Cardiac septum (tissue), 1 donor: ENCODE results near the gene CHRNA1. TPM values are rescaled to one million over a fixed set of nuclear protein-coding genes. Genes with fewer than 3 reads are reported as not detected.

Source experiments
- DNase-seq: peaks from one replicate; pipeline ENCODE4 v3.0.0-alpha.2; 2020; ENCODE audit warnings: low spot score
- intact Hi-C: fragments of 100-400 bp; cut with DNase I; formaldehyde crosslinking; loops from one replicate; pipeline ENCODE4 v1.14.0; 2022
- total RNA-seq: library from RNA; stranded (reverse); fragmentation: NEBNext Ultra II Directional; extraction: Animal tissue kit (Norgen Biotek cat#: 25700); gene quantifications from one replicate; pipeline ENCODE4 v1.2.1, GENCODE V29; 2021
- donor health status: DM: no; HTN: no; CAD: no.

The CHRNA1 gene
- total RNA-seq, 1 donor from 2014 or later = 0.94 TPM

DNA sequence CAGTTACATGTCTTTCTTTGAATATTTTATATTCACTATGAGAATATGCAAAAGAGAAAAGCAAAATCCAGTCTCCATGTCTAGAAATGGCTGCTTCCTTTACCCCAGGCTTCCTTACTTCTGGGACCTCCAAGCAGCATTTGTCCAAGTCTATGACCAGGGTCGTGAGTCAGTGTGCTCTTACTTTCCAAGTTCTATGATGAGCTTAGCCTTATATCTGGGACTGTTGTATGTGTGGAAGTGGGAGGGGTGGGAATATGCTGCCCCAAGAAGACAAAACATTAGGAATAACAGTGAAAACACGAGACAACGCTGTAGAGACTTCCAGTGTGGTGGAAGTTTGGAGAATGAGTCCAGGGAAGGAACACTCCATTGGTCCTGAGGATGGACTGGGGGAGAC is 21.2 kb upstream of the CHRNA1 start:
- intact Hi-C loops = no loop called here
- no peak for DNase-seq

DNA sequence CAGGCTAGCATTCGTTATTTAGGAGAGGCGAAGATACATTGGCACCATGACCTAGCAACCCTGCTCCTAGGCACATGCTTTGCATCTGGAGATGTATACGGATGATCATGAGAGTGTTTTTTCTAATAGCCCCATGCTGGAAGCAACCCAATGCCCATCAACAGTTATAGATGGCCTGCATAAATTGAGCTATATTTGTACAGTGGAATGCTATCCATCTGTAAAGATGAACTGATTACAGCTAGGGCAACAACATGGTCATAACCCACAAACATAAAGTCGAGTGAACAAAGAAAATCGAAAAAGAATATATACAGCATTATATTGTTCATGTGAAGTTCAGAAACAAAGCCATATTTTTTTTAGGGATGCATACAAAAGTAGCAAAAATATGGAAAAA is 20.6 kb upstream of the CHRNA1 start:
- DNase-seq = no peak
- intact Hi-C loops = no loop called here

GRCh38 chr2:174784316-174784715 is 20.0 kb upstream of the CHRNA1 start:
- intact Hi-C loops = no loop called here
- no peak for DNase-seq

DNA sequence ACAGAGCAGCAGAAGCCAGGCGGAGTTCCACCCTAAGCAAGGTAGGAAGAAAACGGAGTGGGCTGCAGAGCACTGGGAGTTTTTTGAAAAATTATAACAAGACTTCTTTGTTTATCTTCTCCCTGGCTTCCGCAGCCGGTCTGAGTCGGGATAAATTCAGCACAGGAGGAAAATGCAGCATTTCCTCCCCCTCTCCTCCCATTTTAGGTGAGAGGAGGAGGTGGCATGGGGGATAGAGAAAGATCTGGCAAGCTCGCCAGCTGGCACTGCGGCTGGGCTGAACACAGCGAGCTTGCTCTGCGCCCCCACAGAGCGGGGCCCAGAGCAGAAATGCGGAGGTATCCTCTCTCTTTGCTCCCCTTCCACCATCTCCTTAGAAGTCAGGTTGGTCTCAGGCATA is 17.7 kb upstream of the CHRNA1 start:
- DNase-seq = no peak
- intact Hi-C loops = no loop called here

DNA sequence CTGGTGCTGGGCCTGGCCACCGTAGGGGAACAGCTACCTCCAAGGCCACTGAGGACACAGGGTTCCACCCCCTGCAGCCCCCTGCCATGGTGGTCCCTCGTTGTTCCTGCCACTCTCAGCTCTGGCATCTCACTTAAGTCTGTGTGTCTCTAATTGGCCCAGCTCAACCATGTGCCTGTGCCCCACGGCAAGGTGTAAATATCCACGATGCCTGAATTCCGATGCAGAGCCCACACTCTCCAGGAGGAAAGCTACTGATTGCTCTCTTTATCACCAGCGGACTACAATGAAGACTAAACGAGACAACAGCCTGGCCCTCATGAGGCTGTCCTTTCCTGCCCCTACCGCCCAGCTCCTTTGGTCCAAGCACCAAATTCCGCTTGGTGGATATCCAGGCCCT is 17.0 kb upstream of the CHRNA1 start:
- intact Hi-C loops = no loop called here
- DNase-seq = no peak

GRCh38 chr2:174780856-174781255 is 16.6 kb upstream of the CHRNA1 start:
- DNase-seq = no peak
- intact Hi-C loops = no loop called here

- intact Hi-C loops = no loop called here
These were observed 16.0 kb upstream of the CHRNA1 start for GRCh38 chr2:174780191-174780840.

DNA sequence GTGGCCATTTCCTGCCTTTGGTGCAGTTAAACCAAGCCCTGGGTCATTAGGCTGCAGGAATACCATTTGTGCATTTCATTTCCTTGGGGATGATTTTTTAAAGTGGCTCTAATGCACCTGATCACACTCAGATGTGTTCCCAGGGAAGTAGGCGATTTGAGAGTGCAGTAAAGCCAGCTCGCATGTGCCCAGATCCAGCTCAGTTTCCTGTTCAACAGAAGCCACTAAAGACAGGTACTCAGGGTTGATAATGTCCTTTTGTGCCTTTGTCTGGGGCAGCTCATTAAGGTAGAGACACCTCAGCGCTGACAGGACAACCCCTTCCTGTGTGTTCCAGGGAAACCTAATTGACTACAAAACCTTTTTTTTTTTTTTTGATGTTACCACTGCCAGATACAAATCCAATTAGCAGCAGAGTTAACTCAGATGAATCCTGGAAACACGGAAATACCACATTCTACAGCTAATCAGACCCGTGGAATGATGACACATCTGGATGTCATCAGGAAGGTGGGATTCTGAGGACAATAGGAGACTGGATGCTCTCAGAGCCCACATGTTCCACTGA is 15.2 kb upstream of the CHRNA1 start:
- intact Hi-C loops = loop anchor here (10.0 kb wide), 1 partner anchor 325 kb away; no protein-coding TSS in a partner anchor

More at GRCh38 chr2:174780191-174780840, 16.0 kb upstream of the CHRNA1 start:
- no peak for DNase-seq

DNA sequence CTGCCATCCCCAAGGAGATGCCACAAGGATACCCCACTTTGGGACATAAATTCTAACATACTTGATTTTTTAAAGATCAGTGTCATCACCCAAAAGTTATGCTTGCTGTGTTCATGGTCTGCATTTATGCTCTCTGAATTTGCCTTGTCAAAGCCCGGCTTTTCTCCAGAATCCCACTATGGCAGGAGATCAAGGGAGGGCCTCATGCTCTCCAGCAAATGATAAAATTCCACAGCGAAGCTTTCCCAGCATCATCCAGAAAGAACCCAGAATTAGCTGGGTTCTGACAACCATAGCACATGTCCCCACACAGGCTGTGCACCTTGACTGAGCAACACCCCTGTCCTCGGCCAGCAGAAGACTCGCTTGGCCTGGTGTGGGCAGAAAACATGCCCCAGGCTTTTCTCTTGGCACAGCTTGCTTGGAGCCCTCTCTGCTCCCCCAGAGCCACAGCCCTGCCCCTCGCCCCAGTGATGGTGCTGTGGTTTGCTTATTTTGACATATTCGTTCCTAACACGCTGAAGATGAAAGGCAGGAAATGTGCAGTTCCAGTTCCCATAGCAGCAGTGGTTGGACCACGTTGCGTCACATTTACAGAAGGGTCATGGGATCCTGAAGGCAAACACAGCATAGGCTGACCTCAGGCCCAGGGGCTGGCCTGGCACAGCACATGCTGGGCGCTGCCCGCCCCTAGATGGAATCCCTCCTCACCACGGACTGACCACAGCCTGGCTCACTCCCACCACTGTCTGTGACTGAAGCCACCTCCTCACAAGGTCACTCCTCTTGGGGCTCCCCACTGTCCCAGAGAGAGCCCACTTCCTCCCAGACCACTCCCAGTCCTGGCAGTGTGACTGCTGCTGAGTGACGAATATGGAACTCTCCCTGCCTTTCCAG is 14.1 kb upstream of the CHRNA1 start:
- intact Hi-C loops = loop anchor here (10.0 kb wide), 1 partner anchor 326 kb away; no protein-coding TSS in a partner anchor
- peak; percentile 85 for DNase-seq

More for the DNA sequence above, 15.2 kb upstream of the CHRNA1 start:
- no peak for DNase-seq

- no peak for DNase-seq
- intact Hi-C loops = loop anchor here (10.0 kb wide), 1 partner anchor 327 kb away; no protein-coding TSS in a partner anchor
These were observed 13.2 kb upstream of the CHRNA1 start for GRCh38 chr2:174777347-174778084.

DNA sequence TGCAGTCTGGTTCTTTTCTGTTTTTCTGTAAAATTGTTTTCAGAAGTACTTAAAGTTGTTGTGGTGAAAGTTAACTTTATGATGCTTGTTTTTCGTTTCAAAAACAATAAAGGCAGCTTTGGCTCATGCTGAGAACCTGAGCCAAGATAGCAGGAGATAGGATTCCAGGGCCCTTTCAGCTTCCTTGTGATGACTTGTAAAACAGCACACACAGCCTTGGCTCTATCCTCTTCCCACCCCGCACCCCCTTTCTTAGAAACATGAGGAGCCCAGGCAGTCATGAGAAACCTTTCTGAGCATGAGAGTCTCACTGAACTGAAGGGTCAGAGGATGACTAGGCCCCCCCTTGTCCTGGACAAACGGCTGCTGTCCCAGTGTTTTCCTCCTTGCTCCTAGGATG is 12.4 kb upstream of the CHRNA1 start:
- intact Hi-C loops = loop anchor here (10.0 kb wide), 1 partner anchor 328 kb away; no protein-coding TSS in a partner anchor
- DNase-seq = no peak

GRCh38 chr2:174776223-174776622 is 12.0 kb upstream of the CHRNA1 start:
- intact Hi-C loops = loop anchor here (10.0 kb wide), 1 partner anchor 329 kb away; no protein-coding TSS in a partner anchor
- no peak for DNase-seq

DNA sequence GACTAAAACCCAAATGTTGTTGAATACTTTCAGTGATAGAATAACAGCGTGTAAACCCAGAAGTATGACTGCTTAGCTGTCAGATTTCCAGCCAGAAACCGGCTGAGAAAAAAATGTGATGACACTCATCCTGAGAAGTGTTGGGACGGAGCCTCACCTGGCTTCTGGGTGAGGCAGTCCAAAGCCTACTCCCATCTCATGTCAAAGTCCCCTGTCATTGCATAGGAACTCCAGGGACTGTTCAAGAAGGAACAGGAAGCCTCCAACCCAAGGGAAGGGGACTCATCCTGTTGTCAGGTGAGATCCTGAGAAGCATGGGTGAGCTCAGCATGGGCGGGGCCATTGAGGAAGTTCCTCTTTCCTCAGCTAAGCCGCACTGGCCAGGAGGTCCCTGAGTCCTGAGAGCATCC is 11.3 kb upstream of the CHRNA1 start:
- intact Hi-C loops = loop anchor here (10.0 kb wide), 1 partner anchor 329 kb away; no protein-coding TSS in a partner anchor
- DNase-seq = no peak

DNA sequence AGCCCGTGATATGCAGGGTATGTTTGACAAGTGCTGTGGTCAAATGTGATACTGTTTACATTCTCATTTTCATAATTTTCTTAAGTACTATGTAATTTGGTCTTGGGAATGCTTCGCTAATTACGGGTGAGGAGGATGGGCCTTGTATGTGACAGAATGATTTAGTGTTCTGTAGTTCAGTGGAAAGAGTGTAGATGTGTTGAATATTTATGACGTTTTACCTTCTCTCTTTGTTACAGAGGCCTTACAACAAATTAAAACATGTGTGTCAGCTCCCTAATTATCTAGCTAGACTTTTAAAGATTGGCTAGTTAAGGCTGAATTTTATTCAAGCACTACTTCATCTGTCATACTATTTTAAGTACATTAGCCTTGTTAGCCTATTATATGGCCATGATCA is 10.6 kb upstream of the CHRNA1 start:
- intact Hi-C loops = loop anchor here (10.0 kb wide), 1 partner anchor 330 kb away; no protein-coding TSS in a partner anchor
- DNase-seq = no peak

- no peak for DNase-seq
- intact Hi-C loops = loop anchor here (10.0 kb wide), 1 partner anchor 332 kb away; no protein-coding TSS in a partner anchor
These were observed 8.9 kb upstream of the CHRNA1 start for GRCh38 chr2:174773215-174773614.

- no peak for DNase-seq
- intact Hi-C loops = loop anchor here (10.0 kb wide), 1 partner anchor 332 kb away; no protein-coding TSS in a partner anchor
These were observed 8.2 kb upstream of the CHRNA1 start for GRCh38 chr2:174772472-174772801.

- peak; percentile 84 for DNase-seq
- intact Hi-C loops = loop anchor here (1.0 to 10.0 kb wide), 4 partner anchors 21 to 333 kb away; no protein-coding TSS in a partner anchor
These were observed 7.6 kb upstream of the CHRNA1 start for GRCh38 chr2:174771631-174772471.

- DNase-seq = no peak
- intact Hi-C loops = loop anchor here (1.0 to 10.0 kb wide), 4 partner anchors 20 to 334 kb away; no protein-coding TSS in a partner anchor
These were observed 6.9 kb upstream of the CHRNA1 start for GRCh38 chr2:174771136-174771535.
